ENCODE measurements around the gene RNF169. TPM values are rescaled to one million over a fixed set of nuclear protein-coding genes. Genes with fewer than 3 reads are reported as not detected.

Gene RNF169
- polyA plus RNA-seq, 2 of the 4 experiments (the other 2 are of a cell fraction), result 6.3 to 11.1 TPM

GRCh38 chr11:74809801-74810200 lies 61.2 kb downstream of the RNF169 start:
- H3K4me1 ChIP-seq, result peaks cover 13% of the 10 kb centered on the region
- H3K9me3 ChIP-seq, result no peaks in the 10 kb centered on the region
- no peak for TF ChIP-seq NFE2L2 (conservative IDR thresholded peaks at IDR 0.05; ENCODE audit: low read length)
- TF ChIP-seq EHF (CRISPR knock-in tag; IDR thresholded peaks at IDR 0.05), result no peak
- no peak for TF ChIP-seq TP53 (CRISPR knock-in tag; IDR thresholded peaks at IDR 0.05)
- no peak for TF ChIP-seq TFCP2L1 (CRISPR knock-in tag; IDR thresholded peaks at IDR 0.05)
- no peak for TF ChIP-seq PBX3 (IDR thresholded peaks at IDR 0.05)
- TF ChIP-seq RCOR1 (IDR thresholded peaks at IDR 0.05; ENCODE audit: low read depth, low read length), result no peak
- TF ChIP-seq CHD4 (IDR thresholded peaks at IDR 0.05; ENCODE audit: borderline replicate concordance), result no peak
- no peak for TF ChIP-seq ZSCAN20 (CRISPR knock-in tag; IDR thresholded peaks at IDR 0.05)
- POLR2A ChIA-PET, result no interaction called here
- H3K4me2 ChIP-seq, result no peak overlapping the region
- no peak overlapping the region for H3K4me3 ChIP-seq
- DNase-seq (ENCODE audit: low read depth in 1 of 2, low spot score in 1 of 2), result no peak
- CTCF ChIA-PET, result no interaction called here
- H3K27ac ChIP-seq, result no peak overlapping the region
- ATAC-seq, result no peak
- FAIRE-seq, result no peak

- H3K4me3 ChIP-seq, result no peak overlapping the region
- ATAC-seq (no peak), DNase-seq (ENCODE audit: low read depth in 1 of 2, low spot score in 1 of 2) (no peak), FAIRE-seq (no peak)
- TF ChIP-seq RNF2 (IDR thresholded peaks at IDR 0.05; ENCODE audit: borderline replicate concordance, low read depth), result no peak
- no peak for TF ChIP-seq SMC3 (IDR thresholded peaks at IDR 0.05)
- no peak for TF ChIP-seq CBX2 (IDR thresholded peaks at IDR 0.05; ENCODE audit: borderline replicate concordance, low read depth)
- no peak for TF ChIP-seq NPAS2 (CRISPR knock-in tag; IDR thresholded peaks at IDR 0.05; ENCODE audit: borderline replicate concordance)
- TF ChIP-seq HES2 (IDR thresholded peaks at IDR 0.05), result no peak
- no peak for TF ChIP-seq RFX5 (IDR thresholded peaks at IDR 0.05)
- no peak for TF ChIP-seq CHD2 (IDR thresholded peaks at IDR 0.05; ENCODE audit: low read length, partially characterized antibody)
- TF ChIP-seq PHF8 (IDR thresholded peaks at IDR 0.05; ENCODE audit: borderline replicate concordance, low read depth), result no peak
- TF ChIP-seq ESRRA (IDR thresholded peaks at IDR 0.05; ENCODE audit: borderline replicate concordance, low read length), result no peak
- no peak for TF ChIP-seq JUNB (IDR thresholded peaks at IDR 0.05)
- no peak for TF ChIP-seq TP53 (CRISPR knock-in tag; IDR thresholded peaks at IDR 0.05)
- no peak for TF ChIP-seq MAFK (IDR thresholded peaks at IDR 0.05; ENCODE audit: partially characterized antibody)
- TF ChIP-seq MYC (IDR thresholded peaks at IDR 0.05; ENCODE audit: borderline replicate concordance, low read length), result no peak
- TF ChIP-seq CTCF (IDR thresholded peaks at IDR 0.05), result no peak
- TF ChIP-seq REST (IDR thresholded peaks at IDR 0.05), result no peak
- no peak for TF ChIP-seq ZSCAN20 (CRISPR knock-in tag; IDR thresholded peaks at IDR 0.05)
- no peak for TF ChIP-seq ZFP36 (IDR thresholded peaks at IDR 0.05; ENCODE audit: borderline replicate concordance, partially characterized antibody)
- TF ChIP-seq USF2 (IDR thresholded peaks at IDR 0.05), result no peak
- no peak for TF ChIP-seq CHD4 (IDR thresholded peaks at IDR 0.05; ENCODE audit: borderline replicate concordance)
- TF ChIP-seq POLR2AphosphoS2 (conservative IDR thresholded peaks at IDR 0.05; ENCODE audit: low read length), result no peak
- CTCF ChIA-PET, result interaction anchor here (0.8 to 2.1 kb wide), 3 partner anchors 17 to 113 kb away, joined by 3 to 5 read pairs (median 3); no protein-coding TSS in a partner anchor
- H3K27ac ChIP-seq, result no peak overlapping the region
- H3K9me3 ChIP-seq, result no peaks in the 10 kb centered on the region
- H3K4me1 ChIP-seq, result peaks cover 22% of the 10 kb centered on the region; the same call in 2 of the 3 replicates
- H3K4me2 ChIP-seq, result no peak overlapping the region
- POLR2A ChIA-PET, result no interaction called here
- 86% methylated on average over 3 of the region's 3 CpGs for WGBS (ENCODE audit: missing lambda C conversion rate)
These were observed 67.3 kb downstream of the RNF169 start for GRCh38 chr11:74815966-74816365.
